Measurements from ENCODE around the gene CD109. TPM values are rescaled to one million over a fixed set of nuclear protein-coding genes. Genes with fewer than 3 reads are reported as not detected.

CD109 gene
- total RNA-seq, 1 donor from 2014 or later = 1.5 TPM

DNA sequence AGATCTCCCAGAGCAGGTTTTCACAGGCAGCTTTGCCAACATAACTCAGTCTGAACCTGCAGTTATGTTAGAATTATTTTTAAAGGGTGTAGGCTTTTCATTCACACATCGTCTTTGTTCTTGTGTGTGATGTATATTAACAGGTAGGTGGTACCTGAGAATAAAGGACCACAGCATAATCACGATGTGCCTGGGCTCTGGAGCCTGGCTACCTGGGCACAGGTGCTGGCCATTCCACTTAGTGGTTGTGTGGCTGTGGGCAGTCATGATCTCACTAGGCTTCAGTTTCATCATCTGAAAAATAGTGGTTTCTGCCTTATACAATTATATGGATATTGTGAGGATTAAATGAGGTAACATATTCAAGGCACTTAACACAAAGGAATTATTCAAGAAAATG lies 6.4 kb downstream of the CD109 start:
- Mint-ChIP-seq H3K4me3 (no peak overlapping the region), H3K4me1 (ENCODE audit: unreplicated experiment) (no peaks in the 10 kb centered on the region), H3K27ac (no peak overlapping the region), H3K27me3 (no peaks in the 10 kb centered on the region), H3K9me3 (no peaks in the 10 kb centered on the region), H3K36me3 (no peaks in the 10 kb centered on the region)
- TF ChIP-seq, protein P1, sequence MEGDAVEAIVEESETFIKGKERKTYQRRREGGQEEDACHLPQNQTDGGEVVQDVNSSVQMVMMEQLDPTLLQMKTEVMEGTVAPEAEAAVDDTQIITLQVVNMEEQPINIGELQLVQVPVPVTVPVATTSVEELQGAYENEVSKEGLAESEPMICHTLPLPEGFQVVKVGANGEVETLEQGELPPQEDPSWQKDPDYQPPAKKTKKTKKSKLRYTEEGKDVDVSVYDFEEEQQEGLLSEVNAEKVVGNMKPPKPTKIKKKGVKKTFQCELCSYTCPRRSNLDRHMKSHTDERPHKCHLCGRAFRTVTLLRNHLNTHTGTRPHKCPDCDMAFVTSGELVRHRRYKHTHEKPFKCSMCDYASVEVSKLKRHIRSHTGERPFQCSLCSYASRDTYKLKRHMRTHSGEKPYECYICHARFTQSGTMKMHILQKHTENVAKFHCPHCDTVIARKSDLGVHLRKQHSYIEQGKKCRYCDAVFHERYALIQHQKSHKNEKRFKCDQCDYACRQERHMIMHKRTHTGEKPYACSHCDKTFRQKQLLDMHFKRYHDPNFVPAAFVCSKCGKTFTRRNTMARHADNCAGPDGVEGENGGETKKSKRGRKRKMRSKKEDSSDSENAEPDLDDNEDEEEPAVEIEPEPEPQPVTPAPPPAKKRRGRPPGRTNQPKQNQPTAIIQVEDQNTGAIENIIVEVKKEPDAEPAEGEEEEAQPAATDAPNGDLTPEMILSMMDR (conservative IDR thresholded peaks at IDR 0.05) = no peak
- DNase-seq (ENCODE audit: extremely low spot score, unreplicated experiment) = no peak

DNA sequence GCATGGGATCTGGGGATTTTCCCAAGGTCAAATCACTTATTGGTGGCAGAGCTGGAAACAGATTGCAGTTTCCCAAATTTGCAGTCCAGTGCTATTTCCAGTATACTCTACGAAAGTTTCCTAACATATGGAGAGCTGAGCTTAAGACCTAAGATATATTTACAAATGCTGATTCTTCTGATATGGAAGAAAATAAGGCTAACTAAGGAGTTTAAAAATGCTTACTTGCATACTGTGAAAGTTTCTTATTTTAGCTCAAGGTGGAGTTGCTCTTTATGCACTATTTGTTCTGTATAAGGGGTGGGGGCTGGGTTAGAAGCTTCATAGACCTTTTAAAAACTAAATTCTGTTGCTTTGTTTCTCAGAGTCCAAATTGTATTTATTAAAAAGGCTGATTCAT lies 7.5 kb downstream of the CD109 start:
- H3K4me3 Mint-ChIP-seq = no peak overlapping the region
- no peaks in the 10 kb centered on the region for H3K9me3 Mint-ChIP-seq
- no peaks in the 10 kb centered on the region for H3K36me3 Mint-ChIP-seq
- DNase-seq (ENCODE audit: extremely low spot score, unreplicated experiment) = no peak
- no peak overlapping the region for H3K27ac Mint-ChIP-seq
- H3K27me3 Mint-ChIP-seq = no peaks in the 10 kb centered on the region
- H3K4me1 Mint-ChIP-seq (ENCODE audit: unreplicated experiment) = no peaks in the 10 kb centered on the region
- TF ChIP-seq, protein P1 (conservative IDR thresholded peaks at IDR 0.05) = no peak

DNA sequence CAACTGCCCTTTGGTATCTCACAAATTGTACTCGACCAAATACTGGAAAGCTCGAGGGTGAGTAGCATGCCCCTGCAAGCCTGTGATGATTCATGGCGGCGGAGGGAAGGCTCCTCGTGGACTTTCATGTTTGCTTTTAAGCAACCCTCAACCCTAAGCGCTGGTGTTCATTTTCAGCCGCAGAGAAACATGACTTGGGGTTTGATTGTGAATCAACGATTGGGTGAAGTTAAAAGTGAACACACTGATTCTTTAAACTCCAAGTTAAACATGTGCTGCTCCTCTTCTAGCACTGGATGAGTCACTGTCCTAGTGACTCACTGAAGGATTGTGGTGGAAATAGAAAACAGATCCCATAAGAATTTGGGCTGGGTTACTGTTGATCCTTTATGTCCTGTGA lies 8.3 kb downstream of the CD109 start:
- DNase-seq (ENCODE audit: extremely low spot score, unreplicated experiment) = no peak
- Mint-ChIP-seq H3K27ac (no peak overlapping the region), H3K9me3 (no peaks in the 10 kb centered on the region), H3K36me3 (no peaks in the 10 kb centered on the region), H3K4me1 (ENCODE audit: unreplicated experiment) (no peaks in the 10 kb centered on the region), H3K4me3 (no peak overlapping the region), H3K27me3 (no peaks in the 10 kb centered on the region)
- TF ChIP-seq, protein P1 (conservative IDR thresholded peaks at IDR 0.05) = no peak

DNA sequence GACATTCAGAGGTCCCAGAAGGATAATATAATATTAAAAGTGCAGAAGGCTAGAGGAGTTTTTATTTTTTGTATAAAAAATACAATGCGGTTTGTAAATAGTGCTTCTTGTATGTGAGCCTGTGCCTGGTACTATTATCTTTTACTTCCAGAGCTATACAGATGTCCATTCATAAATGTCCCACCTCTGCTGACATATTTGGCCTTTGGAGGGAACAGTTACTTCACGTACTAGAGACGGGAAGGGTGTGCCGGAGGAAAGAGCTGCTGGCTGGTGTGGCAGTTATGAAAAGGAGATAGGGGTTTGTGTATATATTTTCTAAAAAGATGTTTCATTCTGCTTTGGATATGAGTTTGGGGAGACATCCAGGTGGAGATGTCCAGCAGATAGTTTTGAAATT lies 8.8 kb downstream of the CD109 start:
- no peak overlapping the region for H3K27ac Mint-ChIP-seq
- H3K4me3 Mint-ChIP-seq = no peak overlapping the region
- no peak for DNase-seq (ENCODE audit: extremely low spot score, unreplicated experiment)
- no peaks in the 10 kb centered on the region for H3K9me3 Mint-ChIP-seq
- H3K4me1 Mint-ChIP-seq (ENCODE audit: unreplicated experiment) = no peaks in the 10 kb centered on the region
- H3K27me3 Mint-ChIP-seq = no peaks in the 10 kb centered on the region
- H3K36me3 Mint-ChIP-seq = no peaks in the 10 kb centered on the region
- TF ChIP-seq, protein P1 (conservative IDR thresholded peaks at IDR 0.05) = no peak

DNA sequence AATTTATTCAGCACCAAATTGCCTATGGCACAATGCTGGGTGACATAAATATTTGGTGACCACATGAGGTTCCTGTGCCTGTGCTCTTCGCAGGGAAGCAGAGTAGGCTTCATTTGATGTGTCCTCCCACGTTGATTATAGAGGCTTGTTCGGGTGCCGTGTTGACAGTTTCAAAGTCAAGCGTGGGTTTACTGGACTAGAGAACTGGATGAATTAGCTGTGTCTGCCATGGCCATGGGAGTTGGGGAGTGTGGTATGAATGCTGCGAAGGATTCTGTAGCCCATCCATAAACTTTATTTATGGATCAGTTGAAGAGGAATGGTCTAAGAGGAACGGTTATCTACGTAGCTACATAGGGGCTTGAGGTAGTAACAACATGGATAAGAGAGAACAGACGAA lies 11.0 kb downstream of the CD109 start:
- Mint-ChIP-seq H3K27ac (no peak overlapping the region), H3K4me1 (ENCODE audit: unreplicated experiment) (no peaks in the 10 kb centered on the region), H3K27me3 (no peaks in the 10 kb centered on the region), H3K4me3 (no peak overlapping the region), H3K36me3 (no peaks in the 10 kb centered on the region), H3K9me3 (no peaks in the 10 kb centered on the region)
- TF ChIP-seq, protein P1 (conservative IDR thresholded peaks at IDR 0.05) = no peak
- no peak for DNase-seq (ENCODE audit: extremely low spot score, unreplicated experiment)

DNA sequence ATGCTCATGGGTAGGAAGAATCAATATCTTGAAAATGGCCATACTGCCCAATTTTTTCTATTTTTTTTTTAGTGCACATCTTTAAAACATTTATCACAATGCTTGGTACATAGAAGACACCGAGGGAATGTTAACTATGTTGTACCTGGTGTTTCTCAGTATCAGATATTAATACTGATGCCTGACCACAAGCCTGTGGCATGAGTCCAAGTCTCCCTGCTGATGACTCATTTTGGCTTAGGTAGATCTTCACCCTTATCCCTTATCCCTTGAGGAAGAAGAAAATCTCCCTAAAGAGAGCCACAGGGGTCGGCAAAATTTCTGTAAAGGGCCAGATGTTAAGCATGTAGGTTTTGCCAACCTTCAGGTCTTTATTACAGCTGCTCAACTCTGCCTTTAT lies 14.5 kb downstream of the CD109 start:
- H3K4me3 Mint-ChIP-seq = no peak overlapping the region
- peaks cover 4% of the 10 kb centered on the region for H3K4me1 Mint-ChIP-seq (ENCODE audit: unreplicated experiment)
- H3K27ac Mint-ChIP-seq = no peak overlapping the region
- no peaks in the 10 kb centered on the region for H3K36me3 Mint-ChIP-seq
- no peaks in the 10 kb centered on the region for H3K9me3 Mint-ChIP-seq
- DNase-seq (ENCODE audit: extremely low spot score, unreplicated experiment) = no peak
- H3K27me3 Mint-ChIP-seq = no peaks in the 10 kb centered on the region
- TF ChIP-seq, protein P1 (conservative IDR thresholded peaks at IDR 0.05) = no peak

Measured in type B pancreatic cell (in vitro differentiated cells).